Measurements from ENCODE around the gene MERTK.
"Not testable (repeated sequence)": the region's sequence is repeated elsewhere in the genome, so short reads cannot be mapped to it uniquely, and the experiment has no call there.

The MERTK gene

DNA sequence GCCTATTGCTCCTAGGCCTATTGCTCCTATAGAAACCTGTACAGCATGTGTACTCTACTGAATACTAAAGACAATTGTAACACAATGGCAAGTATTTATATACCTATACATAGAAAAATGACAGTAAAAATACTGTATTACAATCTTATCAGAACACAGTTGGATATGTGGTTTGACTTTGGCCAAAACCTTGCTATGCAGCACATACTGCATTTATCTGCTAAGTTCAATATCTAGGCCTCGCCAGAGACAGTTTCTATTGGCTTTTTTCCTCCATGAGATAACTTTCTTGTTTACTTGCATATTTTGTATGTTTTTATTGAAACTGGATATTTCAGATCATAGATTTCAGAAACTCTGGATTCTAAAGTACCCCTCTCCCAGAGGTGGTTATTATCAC, 137.4 kb downstream of the MERTK start:
- Histone ChIP-seq H3K27me3 (ENCODE audit: insufficient read depth, low read depth) (no peaks in the 10 kb centered on the region), H3K9ac (no peak overlapping the region), H3K4me2 (no peak overlapping the region), H4K20me1 (ENCODE audit: insufficient read depth) (no peaks in the 10 kb centered on the region), H3K36me3 (ENCODE audit: insufficient read depth) (no peaks in the 10 kb centered on the region), H3K4me3 (IDR thresholded peaks at IDR 0.05; ENCODE audit: insufficient read depth, low read depth, low read length) (no peak overlapping the region), H3K79me2 (ENCODE audit: insufficient read depth, low read depth) (no peaks in the 10 kb centered on the region), H3K27ac (no peak overlapping the region), H3K4me1 (ENCODE audit: low read depth, poor library complexity, severe bottlenecking) (peaks cover 45% of the 10 kb centered on the region), H2AFZ (ENCODE audit: low read depth) (no peak overlapping the region)
- TF ChIP-seq, protein P1, sequence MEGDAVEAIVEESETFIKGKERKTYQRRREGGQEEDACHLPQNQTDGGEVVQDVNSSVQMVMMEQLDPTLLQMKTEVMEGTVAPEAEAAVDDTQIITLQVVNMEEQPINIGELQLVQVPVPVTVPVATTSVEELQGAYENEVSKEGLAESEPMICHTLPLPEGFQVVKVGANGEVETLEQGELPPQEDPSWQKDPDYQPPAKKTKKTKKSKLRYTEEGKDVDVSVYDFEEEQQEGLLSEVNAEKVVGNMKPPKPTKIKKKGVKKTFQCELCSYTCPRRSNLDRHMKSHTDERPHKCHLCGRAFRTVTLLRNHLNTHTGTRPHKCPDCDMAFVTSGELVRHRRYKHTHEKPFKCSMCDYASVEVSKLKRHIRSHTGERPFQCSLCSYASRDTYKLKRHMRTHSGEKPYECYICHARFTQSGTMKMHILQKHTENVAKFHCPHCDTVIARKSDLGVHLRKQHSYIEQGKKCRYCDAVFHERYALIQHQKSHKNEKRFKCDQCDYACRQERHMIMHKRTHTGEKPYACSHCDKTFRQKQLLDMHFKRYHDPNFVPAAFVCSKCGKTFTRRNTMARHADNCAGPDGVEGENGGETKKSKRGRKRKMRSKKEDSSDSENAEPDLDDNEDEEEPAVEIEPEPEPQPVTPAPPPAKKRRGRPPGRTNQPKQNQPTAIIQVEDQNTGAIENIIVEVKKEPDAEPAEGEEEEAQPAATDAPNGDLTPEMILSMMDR (conservative IDR thresholded peaks at IDR 0.05; ENCODE audit: low read depth, low read length), result no peak

DNA sequence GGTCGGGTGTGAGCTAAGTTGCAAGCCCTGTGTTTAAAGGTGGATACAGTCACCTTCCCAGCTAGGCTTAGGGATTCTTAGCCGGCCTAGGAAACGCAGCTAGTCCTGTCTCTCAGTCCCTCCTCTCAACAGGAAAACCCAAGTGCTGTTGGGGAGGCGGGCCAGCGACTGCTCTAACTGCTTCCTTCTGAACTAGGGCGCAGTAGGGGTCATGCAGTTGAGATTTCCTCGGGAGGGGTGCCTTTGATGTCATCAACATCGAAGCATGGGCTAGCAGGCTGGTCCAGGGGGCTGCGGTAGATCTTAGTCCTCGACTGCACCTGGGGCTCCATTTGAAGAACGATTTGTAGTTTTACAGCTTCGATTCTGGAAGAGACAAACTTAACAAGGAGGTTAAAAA, 141.1 kb downstream of the MERTK start:
- not testable (repeated sequence) for H3K4me3 ChIP-seq (IDR thresholded peaks at IDR 0.05; ENCODE audit: insufficient read depth, low read depth, low read length); H4K20me1 ChIP-seq (ENCODE audit: insufficient read depth); H3K27ac ChIP-seq; H3K4me2 ChIP-seq; H3K27me3 ChIP-seq (ENCODE audit: insufficient read depth, low read depth); H3K36me3 ChIP-seq (ENCODE audit: insufficient read depth); H2AFZ ChIP-seq (ENCODE audit: low read depth); H3K79me2 ChIP-seq (ENCODE audit: insufficient read depth, low read depth); H3K9ac ChIP-seq; H3K4me1 ChIP-seq (ENCODE audit: low read depth, poor library complexity, severe bottlenecking)

DNA sequence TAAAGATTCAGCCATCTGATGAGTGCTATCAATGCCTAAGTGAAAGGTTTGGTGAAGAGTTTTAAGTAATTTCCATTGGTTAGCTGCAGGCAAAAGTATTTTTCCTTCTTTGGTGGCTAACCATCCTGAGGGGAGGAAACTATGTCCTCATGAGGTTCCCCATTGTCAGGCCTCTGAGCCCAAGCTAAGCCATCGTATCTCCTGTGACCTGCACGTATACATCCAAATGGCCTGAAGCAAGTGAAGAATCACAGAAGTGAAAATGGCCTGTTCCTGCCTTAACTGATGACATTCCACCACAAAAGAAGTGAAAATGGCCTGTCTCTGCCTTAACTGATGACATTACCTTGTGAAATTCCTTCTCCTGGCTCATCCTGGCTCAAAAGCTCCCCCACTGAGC, 141.7 kb downstream of the MERTK start:
- H2AFZ ChIP-seq (ENCODE audit: low read depth); H3K4me3 ChIP-seq (IDR thresholded peaks at IDR 0.05; ENCODE audit: insufficient read depth, low read depth, low read length); H3K9ac ChIP-seq; H3K4me1 ChIP-seq (ENCODE audit: low read depth, poor library complexity, severe bottlenecking); H3K4me2 ChIP-seq; H3K27me3 ChIP-seq (ENCODE audit: insufficient read depth, low read depth); H3K79me2 ChIP-seq (ENCODE audit: insufficient read depth, low read depth); H4K20me1 ChIP-seq (ENCODE audit: insufficient read depth); H3K36me3 ChIP-seq (ENCODE audit: insufficient read depth); H3K27ac ChIP-seq: not testable (repeated sequence)

DNA sequence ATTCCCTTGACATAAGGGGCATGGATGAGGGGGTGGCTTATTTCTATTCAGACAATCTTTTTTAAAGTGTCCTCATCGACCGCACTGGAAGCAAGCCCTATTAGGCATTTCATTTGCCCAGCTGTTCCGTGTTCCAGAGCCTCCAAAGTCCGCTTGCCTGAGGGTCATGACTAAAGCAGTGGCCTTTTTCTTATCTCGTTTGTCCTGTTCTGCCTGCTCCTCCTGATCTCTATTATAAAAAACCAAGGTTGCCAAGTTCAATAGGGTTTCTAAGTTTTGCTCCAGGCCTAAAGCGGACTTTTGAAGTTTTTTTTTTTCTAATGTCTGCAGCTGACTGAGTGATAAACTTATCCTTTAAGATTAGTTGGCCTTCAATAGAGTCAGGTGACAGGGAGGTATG, 143.1 kb downstream of the MERTK start:
- not testable (repeated sequence) for H3K4me1 ChIP-seq (ENCODE audit: low read depth, poor library complexity, severe bottlenecking); H3K79me2 ChIP-seq (ENCODE audit: insufficient read depth, low read depth); H3K4me3 ChIP-seq (IDR thresholded peaks at IDR 0.05; ENCODE audit: insufficient read depth, low read depth, low read length); H2AFZ ChIP-seq (ENCODE audit: low read depth); H4K20me1 ChIP-seq (ENCODE audit: insufficient read depth); H3K4me2 ChIP-seq; H3K27ac ChIP-seq; H3K9ac ChIP-seq; H3K36me3 ChIP-seq (ENCODE audit: insufficient read depth); H3K27me3 ChIP-seq (ENCODE audit: insufficient read depth, low read depth)

DNA sequence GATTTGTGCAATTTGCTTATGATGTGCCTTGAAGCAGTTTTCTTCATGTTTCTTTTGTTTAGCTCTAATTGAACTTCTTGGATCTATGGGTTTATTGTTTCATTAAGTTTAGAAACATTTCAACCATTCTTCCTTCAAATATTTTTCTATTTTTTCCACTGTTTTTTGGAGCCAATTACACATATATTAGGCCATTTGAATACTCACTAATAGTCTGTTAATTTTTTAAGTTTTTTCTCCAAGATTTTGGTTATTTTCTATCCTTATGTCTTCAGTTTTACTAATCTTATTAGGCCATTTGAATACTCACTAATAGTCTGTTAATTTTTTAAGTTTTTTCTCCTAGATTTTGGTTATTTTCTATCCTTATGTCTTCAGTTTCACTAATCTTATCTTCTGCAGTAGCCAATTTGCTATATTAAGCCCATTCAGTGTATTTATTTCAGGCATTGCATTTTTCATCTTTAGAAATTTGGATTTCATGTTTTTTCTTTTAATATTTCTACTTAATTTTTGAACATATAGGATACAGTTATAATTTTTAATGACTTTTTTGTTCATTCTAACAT, 147.1 kb downstream of the MERTK start:
- TF ChIP-seq, protein P1 (conservative IDR thresholded peaks at IDR 0.05; ENCODE audit: low read depth, low read length), result no peak
- H3K4me2 ChIP-seq, result no peak overlapping the region
- H3K79me2 ChIP-seq (ENCODE audit: insufficient read depth, low read depth), result no peaks in the 10 kb centered on the region
- no peaks in the 10 kb centered on the region for H4K20me1 ChIP-seq (ENCODE audit: insufficient read depth)
- no peak overlapping the region for H3K9ac ChIP-seq
- no peaks in the 10 kb centered on the region for H3K36me3 ChIP-seq (ENCODE audit: insufficient read depth)
- H3K4me3 ChIP-seq (IDR thresholded peaks at IDR 0.05; ENCODE audit: insufficient read depth, low read depth, low read length), result no peak overlapping the region
- no peak overlapping the region for H2AFZ ChIP-seq (ENCODE audit: low read depth)
- no peaks in the 10 kb centered on the region for H3K4me1 ChIP-seq (ENCODE audit: low read depth, poor library complexity, severe bottlenecking)
- H3K27me3 ChIP-seq (ENCODE audit: insufficient read depth, low read depth), result no peaks in the 10 kb centered on the region
- H3K27ac ChIP-seq, result no peak overlapping the region

DNA sequence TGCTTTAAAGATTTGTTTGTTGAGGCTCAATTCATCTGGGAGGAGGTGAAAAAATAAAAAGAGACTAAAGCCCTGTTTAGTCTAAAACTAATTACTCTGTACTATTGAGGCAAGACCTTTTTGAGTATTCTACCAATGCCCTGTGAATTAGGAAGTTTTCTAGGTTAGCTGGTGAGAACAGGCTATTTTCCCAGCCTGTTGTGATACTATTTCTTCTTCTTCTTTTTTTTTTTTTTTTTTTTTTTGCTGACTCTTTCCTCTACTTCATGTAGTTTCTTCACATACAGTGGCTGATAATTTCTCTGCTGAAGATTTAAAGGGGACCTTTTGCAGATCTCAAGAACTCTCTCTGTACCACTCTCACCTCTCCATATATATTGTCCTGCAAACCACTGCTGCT, 147.8 kb downstream of the MERTK start:
- no peak overlapping the region for H2AFZ ChIP-seq (ENCODE audit: low read depth)
- no peaks in the 10 kb centered on the region for H3K4me1 ChIP-seq (ENCODE audit: low read depth, poor library complexity, severe bottlenecking)
- no peaks in the 10 kb centered on the region for H4K20me1 ChIP-seq (ENCODE audit: insufficient read depth)
- no peak overlapping the region for H3K4me3 ChIP-seq (IDR thresholded peaks at IDR 0.05; ENCODE audit: insufficient read depth, low read depth, low read length)
- H3K79me2 ChIP-seq (ENCODE audit: insufficient read depth, low read depth), result no peaks in the 10 kb centered on the region
- H3K36me3 ChIP-seq (ENCODE audit: insufficient read depth), result no peaks in the 10 kb centered on the region
- no peak overlapping the region for H3K4me2 ChIP-seq
- H3K27ac ChIP-seq, result no peak overlapping the region
- no peaks in the 10 kb centered on the region for H3K27me3 ChIP-seq (ENCODE audit: insufficient read depth, low read depth)
- no peak overlapping the region for H3K9ac ChIP-seq
- TF ChIP-seq, protein P1 (conservative IDR thresholded peaks at IDR 0.05; ENCODE audit: low read depth, low read length), result no peak

Measured in KMS-11 (cell line).